CD4-positive, alpha-beta T cell treated with Interleukin-6 for 4 hours (primary cell): ENCODE data around the gene CYP11A1.

ENCODE experiments used
- DNase-seq: peaks from one replicate; pipeline ENCODE4 v3.0.0-alpha.2; 2020; ENCODE audit warnings: mixed read lengths

Gene CYP11A1

GRCh38 chr15:74367296-74367854, at the start of gene CYP11A1:
Gene CYP11A1, minus strand, starts transcription at chr15:74367646. Its CDS starts 61 bp downstream, at chr15:74367585.
- no peak for DNase-seq

DNA sequence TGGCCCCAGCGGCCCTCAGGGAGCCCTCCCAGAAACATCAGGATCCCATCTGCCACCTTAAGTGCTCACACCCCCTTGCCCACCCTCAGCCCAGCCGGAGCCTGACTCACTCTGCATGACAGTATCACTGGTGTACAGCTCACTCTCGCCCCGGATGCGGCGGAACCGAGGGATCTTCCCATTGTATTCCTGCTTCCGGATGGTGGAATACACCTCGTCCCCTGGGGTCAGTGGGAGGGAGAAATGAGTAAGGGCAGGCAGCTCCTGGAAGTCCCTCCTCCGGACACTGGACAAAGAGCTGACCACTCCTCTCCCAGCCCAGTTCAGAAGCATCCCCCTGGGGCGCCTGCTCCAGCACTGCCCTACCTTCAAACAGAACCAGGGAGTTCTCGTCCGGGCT, 49.8 kb upstream of the CYP11A1 start:
- no peak for DNase-seq

DNA sequence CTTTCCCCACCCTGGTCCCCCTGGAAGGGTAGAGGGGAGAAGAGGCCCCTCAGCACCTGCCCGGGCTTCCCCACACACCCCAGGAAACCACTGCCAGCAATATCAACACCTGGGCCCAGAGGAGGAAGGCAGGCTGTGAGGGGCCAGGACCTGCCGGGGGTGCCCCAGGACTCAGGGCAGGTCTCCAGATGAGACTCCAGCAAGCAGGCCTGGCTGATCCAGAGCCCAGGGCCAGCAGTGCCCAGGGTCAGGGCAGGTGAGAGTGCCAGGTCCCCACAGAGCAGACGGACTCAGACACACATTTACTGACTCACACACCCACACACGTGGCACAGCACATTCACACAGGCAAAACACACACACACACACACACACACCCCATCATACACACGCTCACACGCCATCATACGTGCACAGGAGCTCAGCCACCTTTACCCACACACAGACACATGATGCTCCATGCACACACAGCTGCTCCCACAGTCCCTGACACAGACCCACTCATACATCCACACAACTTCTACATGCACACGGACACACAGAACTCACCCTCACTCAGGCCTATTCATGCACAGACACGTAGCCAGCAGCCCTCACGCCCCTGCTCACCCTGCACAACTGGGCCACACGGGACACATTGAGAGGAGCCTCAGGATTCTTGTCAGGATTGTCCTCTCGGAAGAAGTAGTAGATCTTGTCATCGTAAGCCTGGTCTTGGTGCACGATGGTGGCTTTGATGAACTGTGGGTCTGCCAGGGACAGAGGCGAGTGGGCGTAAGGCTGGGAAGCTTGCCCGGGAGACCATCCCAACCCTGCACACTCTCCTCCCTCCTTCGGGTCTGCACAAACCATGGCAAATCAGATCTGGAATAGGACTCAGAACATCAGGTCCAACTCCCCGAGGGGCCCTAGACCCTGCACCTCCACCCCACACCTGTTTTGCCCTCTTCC, 48.8 kb upstream of the CYP11A1 start:
- DNase-seq, result no peak

- DNase-seq, result no peak
These were observed 47.3 kb upstream of the CYP11A1 start for GRCh38 chr15:74414603-74415338.

- no peak for DNase-seq
These were observed 46.7 kb upstream of the CYP11A1 start for GRCh38 chr15:74414081-74414580.

- DNase-seq, result no peak
These were observed 46.1 kb upstream of the CYP11A1 start for GRCh38 chr15:74413350-74414080.

- no peak for DNase-seq
These were observed 44.7 kb upstream of the CYP11A1 start for GRCh38 chr15:74412159-74412558.

GRCh38 chr15:74411686-74412085, 44.2 kb upstream of the CYP11A1 start:
- DNase-seq, result no peak

- no peak for DNase-seq
These were observed 43.1 kb upstream of the CYP11A1 start for GRCh38 chr15:74410502-74410901.

DNA sequence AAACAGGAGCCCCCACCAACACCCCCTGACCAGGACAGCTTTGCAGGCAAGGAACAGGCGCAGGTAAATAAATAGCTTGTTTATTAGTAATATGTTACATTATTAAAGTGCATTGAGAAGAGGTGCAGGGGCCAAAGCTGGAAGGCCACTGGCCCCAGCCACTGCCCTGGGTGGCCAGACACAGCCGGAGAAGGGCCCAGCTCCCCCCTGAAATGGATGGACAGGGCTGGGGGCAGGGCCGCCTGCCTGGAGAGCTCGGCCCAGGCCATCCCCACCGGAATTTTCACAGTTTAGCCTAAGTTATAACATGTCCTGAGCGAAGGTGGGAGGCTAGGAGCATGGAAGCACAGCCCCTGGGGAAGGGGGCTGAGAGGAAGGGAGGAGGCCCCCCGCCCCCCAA, 41.8 kb upstream of the CYP11A1 start:
- no peak for DNase-seq

GRCh38 chr15:74408815-74409214, 41.4 kb upstream of the CYP11A1 start:
- DNase-seq, result no peak

GRCh38 chr15:74408385-74408784, 40.9 kb upstream of the CYP11A1 start:
- DNase-seq, result no peak

GRCh38 chr15:74406992-74407705, 39.7 kb upstream of the CYP11A1 start:
- DNase-seq, result no peak

- no peak for DNase-seq
These were observed 39.1 kb upstream of the CYP11A1 start for GRCh38 chr15:74406517-74406916.

DNA sequence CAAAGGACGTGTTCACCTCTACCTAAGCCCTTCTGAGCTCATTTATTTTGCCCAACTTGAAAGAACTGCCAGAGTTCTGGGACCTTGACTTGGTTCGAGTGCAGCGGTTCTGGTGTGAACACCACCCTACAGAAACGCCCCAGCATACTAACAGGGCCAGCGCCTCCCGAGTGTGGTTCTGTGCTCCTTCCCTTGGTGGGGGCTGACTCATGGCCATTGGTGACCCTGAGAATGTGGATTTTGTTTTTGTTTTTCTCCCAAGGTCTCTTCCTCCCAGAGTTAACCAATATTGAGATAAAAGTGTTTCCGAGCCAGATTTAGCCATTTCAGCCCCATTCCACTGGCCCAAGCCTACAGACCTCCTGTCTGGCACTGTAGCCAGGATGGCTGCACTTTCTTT, 38.4 kb upstream of the CYP11A1 start:
- DNase-seq, result no peak

- DNase-seq, result no peak
These were observed 36.6 kb upstream of the CYP11A1 start for GRCh38 chr15:74403991-74404563.

DNA sequence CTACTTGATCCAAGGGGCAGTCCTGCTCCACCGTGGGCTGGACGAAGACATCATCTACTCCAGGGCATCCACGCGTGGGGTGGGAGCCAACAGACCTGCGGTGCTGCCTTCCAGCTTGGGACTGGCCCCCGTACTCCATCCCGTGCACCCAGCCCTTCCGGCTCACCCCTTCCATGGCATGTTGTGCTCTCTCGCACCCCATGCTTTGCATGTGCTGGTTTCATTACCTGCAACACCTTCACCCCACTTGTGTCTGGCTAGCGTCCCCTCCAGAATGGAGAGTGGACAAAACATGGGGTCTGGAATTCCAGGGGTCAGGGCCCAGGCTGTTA, 36.1 kb upstream of the CYP11A1 start:
- DNase-seq, result no peak

DNA sequence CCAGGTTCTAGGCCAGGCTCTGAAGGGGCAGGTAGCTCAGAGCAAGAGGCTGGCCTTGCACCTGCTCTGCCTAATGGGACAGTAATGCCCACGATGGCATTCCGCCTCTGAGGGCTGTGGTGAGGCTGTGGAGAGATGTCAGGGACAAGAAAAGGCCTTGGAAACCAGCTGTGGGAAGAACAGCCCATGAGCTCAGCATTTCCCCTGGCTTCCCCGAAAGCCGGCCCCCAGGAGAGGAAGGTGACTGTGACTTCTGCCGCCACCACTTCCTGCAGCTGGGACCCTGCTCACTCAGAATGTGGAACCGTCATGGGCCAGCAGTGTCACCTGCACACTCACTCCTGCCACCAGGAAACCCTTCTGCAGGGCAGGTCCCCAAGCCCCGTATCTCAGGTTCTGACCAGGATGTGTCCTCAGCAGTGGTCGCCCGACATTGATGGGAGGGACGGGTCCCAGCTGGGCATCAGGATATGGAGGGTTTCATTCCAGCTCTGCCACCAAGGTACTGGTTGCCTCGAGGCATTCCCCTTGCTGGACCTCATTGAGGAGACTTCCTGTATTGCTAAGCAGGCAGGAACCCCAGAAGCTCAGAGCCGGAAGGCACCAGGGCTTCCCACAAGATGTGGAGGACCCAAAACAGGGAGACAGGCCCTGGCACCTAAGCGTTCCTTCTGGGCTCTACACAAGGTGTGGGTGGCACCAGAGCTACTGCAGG, 35.6 kb upstream of the CYP11A1 start:
- peak; percentile 73 for DNase-seq

DNA sequence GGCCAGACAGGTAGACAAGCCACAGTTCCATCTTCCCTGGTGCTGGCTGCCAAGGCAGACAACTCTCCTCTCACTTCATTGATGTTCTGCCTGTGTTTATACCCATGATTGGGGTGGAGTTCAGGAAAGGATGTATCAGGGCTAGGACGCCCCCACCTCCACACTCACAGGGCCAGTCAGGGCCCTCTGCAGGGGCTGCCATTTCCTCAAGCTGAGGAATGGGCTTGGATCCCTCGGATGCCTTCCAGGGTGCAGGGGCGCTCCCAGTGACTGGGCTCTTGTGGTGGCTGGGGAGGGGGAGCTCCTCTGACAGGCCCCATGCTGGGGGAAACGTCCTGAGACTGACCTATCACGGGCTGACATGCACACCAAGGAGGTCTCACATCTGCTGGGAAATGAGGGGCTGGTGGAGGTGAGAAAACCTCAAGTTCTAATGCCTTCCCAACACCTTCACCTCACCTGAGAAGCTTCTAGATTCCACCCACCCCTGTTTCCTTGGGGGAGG, 34.9 kb upstream of the CYP11A1 start:
- no peak for DNase-seq

GRCh38 chr15:74400915-74401757, 33.7 kb upstream of the CYP11A1 start:
- peak; percentile 44 for DNase-seq
